CD14-positive monocyte (primary cell): Measurements from ENCODE around the gene CCDC178. TPM values are rescaled to one million over a fixed set of nuclear protein-coding genes. Genes with fewer than 3 reads are reported as not detected.

ENCODE experiments used
- DNase-seq, 3 donors: peaks; one replicate each; pipeline ENCODE4 v3.0.0-alpha.2; 2011 to 2022
- H2AFZ ChIP-seq: 2 replicates; pipeline ENCODE4 v1.6.0; 2012; ENCODE audit warnings: mild to moderate bottlenecking, low read depth, low read length, inconsistent platforms; ENCODE audit not compliant: insufficient read depth, poor library complexity, severe bottlenecking
- H3K27ac ChIP-seq, 2 donors: 1 replicate in 1 of 2; 2 replicates in 1 of 2; pipeline ENCODE4 v1.5.1; 2012 to 2013; ENCODE audit warnings: low read length in 2 of 2, control low read depth in 1 of 2, inconsistent platforms in 1 of 2, low read depth in 1 of 2, mild to moderate bottlenecking in 1 of 2
- H3K27me3 ChIP-seq, 2 donors: one replicate each; pipeline versions ENCODE4 v1.6.0 to v1.6.1; 2011 to 2013; ENCODE audit warnings: low read length in 2 of 2; ENCODE audit not compliant: control insufficient read depth in 2 of 2, insufficient read depth in 2 of 2
- H3K36me3 ChIP-seq, 2 donors: replicated peaks in 1 of 2; 1 replicate in 1 of 2; 2 replicates in 1 of 2; pipeline versions ENCODE4 v1.5.1 to v1.6.1; 2012 to 2013; ENCODE audit warnings: low read length in 2 of 2, control low read depth in 1 of 2, inconsistent platforms in 1 of 2, mild to moderate bottlenecking in 1 of 2; ENCODE audit not compliant: insufficient read depth in 2 of 2, control insufficient read depth in 1 of 2
- H3K4me1 ChIP-seq, 2 donors: 1 replicate in 1 of 2; 2 replicates in 1 of 2; pipeline versions ENCODE4 v1.5.1 to v1.6.1; 2012 to 2013; ENCODE audit warnings: low read length in 2 of 2, control low read depth in 1 of 2, inconsistent platforms in 1 of 2, mild to moderate bottlenecking in 1 of 2, moderate library complexity in 1 of 2; ENCODE audit not compliant: insufficient read depth in 2 of 2, control insufficient read depth in 1 of 2
- H3K4me2 ChIP-seq: replicated peaks from 2 replicates; pipeline ENCODE3; 2012; ENCODE audit warnings: low read length, moderate library complexity, mild to moderate bottlenecking; ENCODE audit not compliant: poor library complexity, severe bottlenecking; ENCODE audit errors: extremely low read depth
- H3K4me3 ChIP-seq, 3 experiments: fragments of 200-600 bp in 1 of 3; sonication (generic) in 1 of 3; replicated peaks in 1 of 3; 1 replicate in 2 of 3; 2 replicates in 1 of 3; pipeline ENCODE4 v1.5.1; 2011 to 2013; ENCODE audit warnings: low read length in 3 of 3, mild to moderate bottlenecking in 3 of 3, control low read depth in 2 of 3, low read depth in 2 of 3, inconsistent platforms in 1 of 3, moderate library complexity in 1 of 3
- H3K79me2 ChIP-seq: 2 replicates; pipeline ENCODE4 v1.6.0; 2012; ENCODE audit warnings: mild to moderate bottlenecking, control low read depth, inconsistent platforms, low read length, moderate library complexity; ENCODE audit not compliant: insufficient read depth
- H3K9ac ChIP-seq: 2 replicates; pipeline ENCODE4 v1.6.0; 2017; ENCODE audit warnings: low read length, mild to moderate bottlenecking; ENCODE audit not compliant: insufficient read depth, poor library complexity, severe bottlenecking
- H3K9me3 ChIP-seq, 2 donors: replicated peaks in 1 of 2; 1 replicate in 1 of 2; 2 replicates in 1 of 2; pipeline versions ENCODE4 v1.5.1 to v1.6.1; 2012 to 2013; ENCODE audit warnings: low read length in 2 of 2, control low read depth in 1 of 2; ENCODE audit not compliant: control insufficient read depth in 1 of 2, insufficient read depth in 1 of 2
- H4K20me1 ChIP-seq: 2 replicates; pipeline ENCODE4 v1.6.0; 2012; ENCODE audit warnings: mild to moderate bottlenecking, low read length, control low read depth, moderate library complexity; ENCODE audit not compliant: insufficient read depth
- H3K27ac Mint-ChIP-seq, 7 donors: one replicate each; pipeline ENCODE4 v1.8.0; 2020; ENCODE audit warnings: mild to moderate bottlenecking in 7 of 7, mixed read lengths in 7 of 7, moderate library complexity in 6 of 7, inconsistent platforms in 2 of 7
- H3K27me3 Mint-ChIP-seq, 3 donors: one replicate each; pipeline ENCODE4 v1.8.0; 2021 to 2022; ENCODE audit warnings: low read depth in 3 of 3, mild to moderate bottlenecking in 3 of 3, mixed read lengths in 3 of 3, moderate library complexity in 3 of 3, inconsistent platforms in 1 of 3
- H3K36me3 Mint-ChIP-seq, 2 donors: one replicate each; pipeline ENCODE4 v1.8.0; 2020; ENCODE audit warnings: mixed read lengths in 2 of 2, inconsistent platforms in 1 of 2, mild to moderate bottlenecking in 1 of 2
- H3K4me1 Mint-ChIP-seq: one replicate; pipeline ENCODE4 v1.8.0; 2020; ENCODE audit warnings: mild to moderate bottlenecking, mixed read lengths
- H3K4me3 Mint-ChIP-seq, 2 donors: one replicate each; pipeline ENCODE4 v1.8.0; 2020; ENCODE audit warnings: mild to moderate bottlenecking in 2 of 2, mixed read lengths in 2 of 2, moderate library complexity in 1 of 2
- H3K9me3 Mint-ChIP-seq, 7 donors: one replicate each; pipeline ENCODE4 v1.8.0; 2020 to 2022; ENCODE audit warnings: mixed read lengths in 7 of 7, mild to moderate bottlenecking in 6 of 7, moderate library complexity in 6 of 7, inconsistent platforms in 2 of 7
- CTCF ChIP-seq: fragments of 200-600 bp; IDR thresholded peaks from one replicate; pipeline ENCODE4 v1.8.0; 2022; ENCODE audit warnings: antibody characterized with exemption, mild to moderate bottlenecking
- WGBS: methylation state at CpG from one replicate; pipeline ENCODE4 v1.1.5; 2013; ENCODE audit warnings: missing lambda C conversion rate; ENCODE audit not compliant: insufficient coverage; 5-methylcytosine and 5-hydroxymethylcytosine counted together
- intact Hi-C, 2 donors: fragments of 100-400 bp; cut with micrococcal nuclease; formaldehyde crosslinking; loops; one replicate each; pipeline versions ENCODE4 v1.15.0 to v1.15.1; 2023
- polyA plus RNA-seq, 3 donors: library from polyadenylated mRNA; depleted of rRNA in 1 of 3; unstranded in 2 of 3; stranded (reverse) in 1 of 3; fragments of 300-500 nt in 2 of 3; fragments of >200 nt in 1 of 3; fragmentation: Illumina TruSeq in 2 of 3; gene quantifications; 1 replicate in 2 of 3; 2 replicates in 1 of 3; pipeline ENCODE4 v1.2.3, GENCODE V29; 2012 to 2021

CCDC178 gene
- polyA plus RNA-seq, 3 donors, result not detected

GRCh38 chr18:32907648-32908423, 532.7 kb downstream of the CCDC178 start:
- Histone ChIP-seq H3K36me3 (no peaks in the 10 kb centered on the region), H4K20me1 (no peaks in the 10 kb centered on the region), H3K27me3 (no peaks in the 10 kb centered on the region), H3K4me2 (no peak overlapping the region), H3K79me2 (no peaks in the 10 kb centered on the region), H3K4me1 (no peaks in the 10 kb centered on the region), H3K9me3 (no peaks in the 10 kb centered on the region), H3K27ac (no peak overlapping the region), H2AFZ (no peak overlapping the region), H3K4me3 (no peak overlapping the region), H3K9ac (no peak overlapping the region)
- H3K36me3 Mint-ChIP-seq, result no peaks in the 10 kb centered on the region
- H3K4me3 Mint-ChIP-seq, result no peak overlapping the region
- peaks cover 0 to 1% (median 0%) of the 10 kb centered on the region in 3 donors for H3K27me3 Mint-ChIP-seq
- no peak for TF ChIP-seq CTCF
- no peak overlapping the region for H3K27ac Mint-ChIP-seq
- H3K9me3 Mint-ChIP-seq, result peaks cover 3 to 11% (median 5%) of the 10 kb centered on the region in 7 donors
- 84% methylated on average over 9 of the region's 12 CpGs for WGBS
- no peaks in the 10 kb centered on the region for H3K4me1 Mint-ChIP-seq
- intact Hi-C loops, result no loop called here
- no peak for DNase-seq

- intact Hi-C loops, result no loop called here
- no peak overlapping the region for H3K9ac ChIP-seq
- H3K4me3 Mint-ChIP-seq, result no peak overlapping the region
- H3K9me3 Mint-ChIP-seq, result peaks cover 3 to 11% (median 5%) of the 10 kb centered on the region in 7 donors
- no peaks in the 10 kb centered on the region for H3K27me3 ChIP-seq
- H4K20me1 ChIP-seq, result no peaks in the 10 kb centered on the region
- no peak overlapping the region for H3K4me2 ChIP-seq
- no peak overlapping the region for H3K4me3 ChIP-seq
- H3K4me1 Mint-ChIP-seq, result no peaks in the 10 kb centered on the region
- peaks cover 0 to 1% (median 0%) of the 10 kb centered on the region in 3 donors for H3K27me3 Mint-ChIP-seq
- no peak overlapping the region for H3K27ac Mint-ChIP-seq
- H3K9me3 ChIP-seq, result no peaks in the 10 kb centered on the region
- TF ChIP-seq CTCF, result no peak
- H3K36me3 Mint-ChIP-seq, result no peaks in the 10 kb centered on the region
- no peaks in the 10 kb centered on the region for H3K4me1 ChIP-seq
- DNase-seq, result no peak
- H2AFZ ChIP-seq, result no peak overlapping the region
- H3K27ac ChIP-seq, result no peak overlapping the region
- no peaks in the 10 kb centered on the region for H3K36me3 ChIP-seq
- WGBS, result no CpG with 5 or more reads among the region's 3 CpGs
- no peaks in the 10 kb centered on the region for H3K79me2 ChIP-seq
Observed at GRCh38 chr18:32907311-32907585, 533.3 kb downstream of the CCDC178 start.
